ENCODE data around the gene RUBCN.
"Not testable (repeated sequence)": the region's sequence is repeated elsewhere in the genome, so short reads cannot be mapped to it uniquely, and the experiment has no call there.

GRCh38 chr3:197621478-197621877, 115.2 kb downstream of the RUBCN start:
- TF ChIP-seq EGR1 (IDR thresholded peaks at IDR 0.05; ENCODE audit: borderline replicate concordance in 1 of 2, low read depth in 2 of 2, low read length in 2 of 2); SMAD1 (IDR thresholded peaks at IDR 0.05; ENCODE audit: low read depth, partially characterized antibody); TBL1XR1 (IDR thresholded peaks at IDR 0.05; ENCODE audit: low read depth, low read length); MTA3 (IDR thresholded peaks at IDR 0.05; ENCODE audit: borderline replicate concordance, low read length): not testable (repeated sequence)
- TF ChIP-seq, protein P1, sequence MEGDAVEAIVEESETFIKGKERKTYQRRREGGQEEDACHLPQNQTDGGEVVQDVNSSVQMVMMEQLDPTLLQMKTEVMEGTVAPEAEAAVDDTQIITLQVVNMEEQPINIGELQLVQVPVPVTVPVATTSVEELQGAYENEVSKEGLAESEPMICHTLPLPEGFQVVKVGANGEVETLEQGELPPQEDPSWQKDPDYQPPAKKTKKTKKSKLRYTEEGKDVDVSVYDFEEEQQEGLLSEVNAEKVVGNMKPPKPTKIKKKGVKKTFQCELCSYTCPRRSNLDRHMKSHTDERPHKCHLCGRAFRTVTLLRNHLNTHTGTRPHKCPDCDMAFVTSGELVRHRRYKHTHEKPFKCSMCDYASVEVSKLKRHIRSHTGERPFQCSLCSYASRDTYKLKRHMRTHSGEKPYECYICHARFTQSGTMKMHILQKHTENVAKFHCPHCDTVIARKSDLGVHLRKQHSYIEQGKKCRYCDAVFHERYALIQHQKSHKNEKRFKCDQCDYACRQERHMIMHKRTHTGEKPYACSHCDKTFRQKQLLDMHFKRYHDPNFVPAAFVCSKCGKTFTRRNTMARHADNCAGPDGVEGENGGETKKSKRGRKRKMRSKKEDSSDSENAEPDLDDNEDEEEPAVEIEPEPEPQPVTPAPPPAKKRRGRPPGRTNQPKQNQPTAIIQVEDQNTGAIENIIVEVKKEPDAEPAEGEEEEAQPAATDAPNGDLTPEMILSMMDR (IDR thresholded peaks at IDR 0.05 in 2 of 3, conservative IDR thresholded peaks at IDR 0.05 in 1 of 3; ENCODE audit: control insufficient read depth in 2 of 3, extremely low read depth in 1 of 3, insufficient read depth in 1 of 3, low read depth in 3 of 3, low read length in 3 of 3), result not testable (repeated sequence)

Measured in GM12878 (cell line).